DMS153 (cell line): ENCODE measurements around the gene MRM2.

Experiments used
- DNase-seq: peaks from one replicate; lab custom pipeline; 2025; lab: John Stamatoyannopoulos, UW

Gene MRM2

DNA sequence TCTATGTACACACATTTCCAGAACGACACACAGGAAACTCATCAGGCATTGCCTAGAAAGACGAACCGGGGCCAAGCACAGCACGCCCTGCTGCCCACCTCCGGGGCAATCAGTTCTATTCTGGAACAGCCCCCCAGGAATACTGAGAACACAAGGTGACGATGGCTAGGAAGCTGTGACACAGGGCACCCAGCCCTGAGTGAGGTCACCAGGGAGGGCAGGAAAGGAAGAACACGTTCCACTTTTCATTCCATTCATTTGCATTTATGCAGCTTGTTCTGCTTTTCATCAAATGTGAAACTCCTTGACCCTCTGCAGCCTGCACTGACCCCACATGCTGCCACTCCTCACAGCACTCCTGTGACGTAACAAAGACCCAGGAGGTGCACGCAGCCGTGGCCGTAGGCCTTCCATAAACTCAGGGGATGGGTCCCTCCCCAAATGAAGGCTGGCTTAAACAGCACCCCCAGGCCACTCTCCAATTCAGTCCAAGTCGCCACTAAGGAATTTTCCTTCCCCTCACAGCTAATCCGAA lies 38.2 kb downstream of the MRM2 start:
- no peak for DNase-seq

DNA sequence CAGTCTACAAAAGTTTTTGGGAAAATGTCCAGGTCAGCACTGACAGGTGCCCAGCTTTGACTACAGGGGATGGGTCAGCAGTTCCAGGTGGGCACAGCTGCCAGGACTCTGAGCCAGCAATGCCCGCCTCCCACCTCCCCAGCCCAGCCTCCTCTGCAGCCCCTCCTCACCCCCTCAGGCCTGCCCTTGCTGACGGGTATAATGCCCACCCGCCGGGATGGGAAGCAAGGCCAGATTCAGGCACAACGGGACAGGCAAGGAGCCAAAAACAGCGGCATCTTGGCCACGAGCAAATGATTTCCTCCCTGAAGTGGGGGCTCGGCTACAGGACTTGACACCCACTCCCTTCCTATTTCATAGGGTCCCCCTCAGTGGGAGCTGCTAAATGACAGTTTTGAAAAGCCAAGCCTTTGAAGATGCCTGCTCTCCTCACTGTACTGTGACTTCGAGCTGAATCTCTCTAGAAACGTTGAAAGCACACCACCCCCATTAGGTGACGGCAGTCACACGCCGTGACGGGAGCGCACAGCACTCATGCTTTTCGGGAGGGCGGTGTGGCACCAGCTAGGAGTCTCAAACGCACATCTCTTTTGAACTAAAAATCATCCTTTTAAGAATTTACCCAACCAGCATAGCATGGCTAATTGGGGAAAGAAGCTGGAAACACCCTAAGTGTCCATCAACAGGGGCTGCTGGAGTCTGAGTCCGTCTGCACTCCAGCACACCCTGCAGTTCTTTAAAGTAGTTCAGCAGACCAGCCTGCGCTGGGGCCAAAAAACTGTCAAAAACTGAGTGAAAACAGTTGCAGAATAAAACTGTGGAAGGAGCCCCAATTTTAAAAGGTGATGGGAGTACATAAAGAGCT lies 38.9 kb downstream of the MRM2 start:
- DNase-seq: no peak

DNA sequence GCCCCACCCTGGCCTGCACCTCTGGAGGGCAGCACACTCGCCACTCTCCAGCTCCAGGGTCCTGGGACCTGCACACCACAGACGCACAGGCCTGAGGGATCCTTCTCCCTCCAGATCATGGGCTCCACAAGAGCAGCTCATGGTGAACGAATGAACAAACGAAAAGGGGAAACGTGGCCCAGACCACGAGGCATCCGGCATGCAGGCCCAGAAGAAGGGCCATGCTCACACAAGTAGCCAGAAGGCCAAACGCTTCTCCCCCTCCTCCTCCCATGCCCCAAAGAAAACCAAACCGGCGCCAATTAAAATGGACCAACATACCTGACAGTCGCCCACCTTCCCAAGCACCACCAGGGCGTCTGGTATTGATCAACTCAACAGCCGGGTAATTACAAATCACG lies 39.6 kb downstream of the MRM2 start:
- no peak for DNase-seq

DNA sequence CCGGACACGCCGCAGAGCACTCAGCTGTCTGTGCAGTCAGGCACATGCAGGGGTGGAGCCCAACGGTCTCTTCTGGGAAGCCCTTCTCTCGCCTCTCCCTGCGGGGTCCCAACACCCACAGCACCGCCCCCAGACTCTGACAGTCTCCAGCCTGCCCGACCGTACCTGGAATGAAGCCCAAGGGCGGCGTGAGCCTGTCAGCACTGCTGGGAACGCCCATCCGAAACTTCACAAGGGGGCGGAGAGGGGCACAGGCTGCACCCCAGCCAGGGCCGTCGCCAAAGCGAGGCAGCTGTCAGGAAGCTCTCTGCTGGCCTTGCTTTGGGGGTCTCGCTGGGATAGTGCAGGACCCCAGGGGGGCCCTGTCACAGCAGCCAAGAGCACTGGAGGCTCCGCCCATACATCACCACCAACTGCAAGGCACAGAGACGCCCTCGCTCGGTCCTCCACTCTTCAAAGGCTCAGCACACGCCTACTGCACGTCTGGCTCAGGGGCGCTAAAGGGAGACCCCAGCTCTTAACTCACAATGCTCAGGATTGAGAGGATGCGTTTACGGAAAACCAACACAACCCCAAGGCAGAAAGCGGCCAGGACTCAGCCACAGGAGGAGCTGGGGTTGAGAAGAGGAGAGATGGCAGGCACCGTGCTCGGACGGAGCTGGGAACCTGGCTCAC lies 40.2 kb downstream of the MRM2 start:
- DNase-seq: no peak

DNA sequence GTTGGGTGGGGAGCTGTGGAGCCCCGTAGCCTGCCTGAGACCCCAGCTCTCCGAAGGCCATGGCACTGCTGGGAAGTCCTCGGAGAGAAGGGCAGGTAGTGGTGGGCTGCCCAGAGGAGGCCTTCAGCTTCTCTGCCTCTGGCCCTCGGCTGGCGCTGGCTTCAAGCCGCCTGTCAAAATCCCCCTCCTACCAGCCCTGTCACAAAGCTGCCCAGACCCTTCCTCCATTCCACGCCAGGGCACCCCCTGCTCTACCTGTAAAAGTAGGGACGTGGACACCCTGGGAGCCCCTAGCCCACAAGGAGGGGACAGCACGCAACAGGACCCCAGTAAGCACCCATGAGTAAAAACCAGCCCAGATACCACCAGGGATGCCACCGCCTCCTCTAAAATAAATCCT lies 40.9 kb downstream of the MRM2 start:
- DNase-seq: no peak

DNA sequence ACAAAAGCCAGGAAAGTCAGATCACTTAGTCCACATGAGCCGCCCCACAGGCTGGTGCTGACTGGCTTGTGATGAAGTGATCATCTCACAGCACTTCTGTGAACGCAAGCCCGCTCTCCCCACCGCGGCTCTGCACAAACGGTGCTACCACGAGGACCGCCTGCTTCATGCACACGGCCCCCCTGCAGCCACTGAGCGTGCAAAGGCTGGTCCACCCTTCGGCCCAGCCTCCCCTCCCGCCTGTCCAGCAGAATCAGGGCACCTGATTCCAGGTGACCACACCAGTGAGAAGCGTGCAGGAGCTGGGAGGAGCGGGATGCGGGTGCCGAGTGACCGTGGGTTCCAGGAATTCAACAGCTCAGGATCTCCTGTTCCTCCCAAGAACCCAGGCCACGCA lies 41.4 kb downstream of the MRM2 start:
- no peak for DNase-seq

DNA sequence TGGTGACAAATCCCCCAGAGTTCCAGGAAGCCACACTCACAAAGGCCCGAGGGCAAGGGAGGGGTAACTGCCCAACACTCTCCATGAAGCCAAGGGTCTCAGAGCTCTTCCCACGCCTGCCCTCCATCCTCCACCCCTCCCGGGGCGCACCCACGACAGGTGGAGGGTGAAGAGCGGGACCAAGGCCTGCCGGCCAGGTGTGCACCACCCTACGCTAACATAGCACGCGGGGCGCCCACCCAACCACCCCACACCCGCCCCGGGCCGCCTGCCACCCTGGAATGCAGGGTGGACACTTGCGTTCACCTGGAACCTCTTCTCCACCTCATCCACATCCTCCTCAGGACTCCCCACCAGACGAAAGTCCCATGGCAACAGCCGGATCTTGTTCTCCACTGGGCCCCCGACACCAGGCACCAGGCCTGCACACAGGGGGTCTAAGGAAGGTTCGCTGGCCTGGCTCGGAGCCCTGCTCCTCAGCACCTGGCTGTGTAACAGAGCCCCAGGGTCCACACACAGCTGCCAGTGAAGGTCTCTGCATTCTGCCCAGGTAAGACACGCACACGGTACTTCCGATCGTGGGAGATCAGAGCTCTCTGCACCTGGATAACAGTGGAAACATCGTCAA lies 41.9 kb downstream of the MRM2 start:
- DNase-seq: no peak

DNA sequence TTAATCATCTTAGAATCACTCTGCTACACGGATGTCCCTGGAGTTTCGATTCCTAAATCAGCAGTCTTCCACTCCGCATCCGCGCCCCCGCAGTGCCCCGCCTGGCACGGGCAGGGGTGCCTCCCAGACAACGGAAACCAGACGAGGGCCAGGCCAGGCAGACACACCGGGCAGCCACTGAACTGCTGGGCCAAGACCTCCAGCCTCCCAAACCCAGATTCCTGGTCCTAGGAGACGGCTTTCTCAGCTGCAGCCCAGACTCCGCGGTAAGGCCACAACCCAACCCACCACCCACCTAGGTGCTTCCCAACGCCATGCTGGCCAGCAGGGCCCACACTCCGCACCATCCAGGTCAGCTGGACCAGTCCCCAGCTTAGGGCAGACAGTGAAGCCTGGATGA lies 42.5 kb downstream of the MRM2 start:
- DNase-seq: no peak

DNA sequence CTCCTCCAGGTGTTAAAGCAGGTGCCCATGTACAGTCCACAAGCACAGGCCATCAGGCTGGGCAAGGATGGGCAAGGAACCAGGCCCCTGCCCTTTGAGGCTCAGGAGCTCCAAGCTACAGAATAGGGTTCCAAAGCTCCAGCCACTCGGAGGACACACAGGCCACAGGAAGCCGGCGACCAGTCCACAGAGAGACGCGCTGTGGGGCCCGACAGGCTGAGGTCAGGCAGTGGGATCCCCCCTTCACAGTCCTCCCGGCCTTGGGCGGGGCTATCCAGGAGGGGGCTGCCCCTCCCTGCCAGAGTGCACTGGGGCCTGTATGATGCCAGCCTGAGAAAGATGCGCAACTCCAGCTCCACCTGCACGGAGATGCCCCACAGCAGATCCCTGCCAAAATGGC lies 43.2 kb downstream of the MRM2 start:
- no peak for DNase-seq

DNA sequence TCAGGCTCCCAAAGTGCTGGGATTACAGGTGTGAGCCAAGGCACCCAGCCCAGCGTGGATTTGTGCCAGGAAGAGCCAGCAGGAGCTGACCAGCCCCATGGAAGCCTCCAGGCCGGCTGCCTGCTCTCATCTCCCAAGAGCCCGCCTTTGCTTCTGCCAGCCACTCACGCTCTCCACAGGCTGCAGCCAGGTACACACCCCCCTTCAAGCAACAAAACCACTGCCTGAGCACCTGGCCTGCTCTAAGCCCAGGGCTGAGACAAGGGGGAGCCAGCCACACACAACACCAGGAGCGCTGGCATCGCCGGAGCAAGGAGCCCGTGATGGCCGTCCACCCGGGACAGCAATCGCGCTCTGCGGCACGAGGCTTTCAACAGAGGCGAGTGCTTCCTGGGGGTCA lies 43.8 kb downstream of the MRM2 start:
- peak; percentile 94 for DNase-seq

DNA sequence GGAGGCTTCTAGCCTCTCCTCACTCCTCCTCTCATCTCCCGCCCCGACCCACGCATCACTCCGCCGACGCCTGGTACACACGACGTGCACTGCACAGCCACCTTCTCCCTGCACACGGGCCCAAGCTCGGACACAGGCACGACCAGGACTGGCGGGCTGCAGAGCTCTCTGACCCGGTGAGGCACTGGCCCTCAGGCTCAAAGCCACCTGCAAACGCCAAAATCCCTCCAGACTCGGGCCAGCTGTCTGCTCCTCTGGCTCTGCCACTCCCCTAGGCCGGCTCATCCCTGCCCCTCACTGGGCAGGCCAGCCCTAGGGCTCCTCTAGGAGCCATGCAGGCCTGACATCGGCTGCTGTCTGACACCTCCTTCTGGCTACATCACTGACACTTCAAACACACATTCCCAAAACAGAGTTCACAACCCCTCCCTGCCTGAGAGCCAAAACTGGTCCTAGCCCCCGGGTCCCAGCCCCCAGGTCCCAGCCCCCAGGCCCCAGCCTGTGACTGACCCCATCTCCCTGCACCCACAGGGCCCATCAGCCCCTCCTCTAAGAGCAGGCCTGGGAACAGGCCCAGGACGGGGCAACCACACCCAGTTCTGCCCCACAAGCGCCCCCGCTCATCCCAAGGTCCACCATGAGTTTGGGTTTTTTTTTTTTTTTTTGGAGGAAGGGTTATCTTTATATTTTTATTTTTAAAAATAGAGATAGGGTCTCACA lies 44.4 kb downstream of the MRM2 start:
- no peak for DNase-seq

DNA sequence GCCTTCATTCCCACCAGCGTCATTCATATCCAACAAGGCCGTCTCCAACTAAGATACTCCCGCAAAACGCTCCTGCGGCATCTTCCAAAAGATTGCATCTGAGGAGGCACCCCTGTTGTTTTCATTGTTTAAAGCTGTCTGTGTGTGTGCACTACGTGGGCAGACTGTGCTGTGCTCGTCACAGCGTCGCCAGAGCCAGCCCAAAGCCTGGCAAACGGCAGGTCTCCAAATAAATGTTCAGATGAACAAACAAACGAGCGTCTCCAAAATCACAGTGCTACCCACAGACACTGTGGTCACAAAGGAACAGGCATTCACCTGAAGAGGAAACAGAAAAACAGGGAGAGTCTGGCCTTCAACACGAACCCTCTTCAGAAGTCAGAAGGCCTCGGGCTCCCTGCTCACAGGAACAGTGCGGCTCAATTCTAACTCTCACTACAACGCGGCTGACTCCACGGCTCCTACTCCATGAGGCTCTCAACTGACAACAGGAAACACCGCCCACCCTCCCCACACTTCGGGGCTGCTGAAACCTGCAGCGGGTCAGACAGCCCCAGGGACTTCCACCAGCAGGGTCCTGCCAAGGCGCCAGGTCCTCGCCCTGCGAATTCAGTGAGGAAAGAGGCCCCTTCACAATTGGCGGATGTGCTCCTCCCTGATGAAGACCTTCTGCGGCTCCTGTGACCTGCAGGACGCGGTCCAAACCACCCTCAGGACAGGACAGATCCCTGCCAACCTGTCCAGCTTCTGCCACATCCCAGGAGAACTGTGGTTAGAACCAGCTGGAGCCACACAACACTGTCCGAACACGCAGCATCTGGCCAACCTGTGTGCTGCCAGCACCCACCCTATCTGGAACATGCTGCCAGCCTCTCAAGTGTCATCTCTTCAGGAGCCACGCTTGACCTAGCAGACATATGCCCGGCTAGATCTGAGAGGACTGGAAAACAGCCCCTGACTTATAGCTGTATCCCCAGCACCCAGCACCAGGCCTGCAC lies 45.3 kb downstream of the MRM2 start:
- DNase-seq: peak; percentile 60

DNA sequence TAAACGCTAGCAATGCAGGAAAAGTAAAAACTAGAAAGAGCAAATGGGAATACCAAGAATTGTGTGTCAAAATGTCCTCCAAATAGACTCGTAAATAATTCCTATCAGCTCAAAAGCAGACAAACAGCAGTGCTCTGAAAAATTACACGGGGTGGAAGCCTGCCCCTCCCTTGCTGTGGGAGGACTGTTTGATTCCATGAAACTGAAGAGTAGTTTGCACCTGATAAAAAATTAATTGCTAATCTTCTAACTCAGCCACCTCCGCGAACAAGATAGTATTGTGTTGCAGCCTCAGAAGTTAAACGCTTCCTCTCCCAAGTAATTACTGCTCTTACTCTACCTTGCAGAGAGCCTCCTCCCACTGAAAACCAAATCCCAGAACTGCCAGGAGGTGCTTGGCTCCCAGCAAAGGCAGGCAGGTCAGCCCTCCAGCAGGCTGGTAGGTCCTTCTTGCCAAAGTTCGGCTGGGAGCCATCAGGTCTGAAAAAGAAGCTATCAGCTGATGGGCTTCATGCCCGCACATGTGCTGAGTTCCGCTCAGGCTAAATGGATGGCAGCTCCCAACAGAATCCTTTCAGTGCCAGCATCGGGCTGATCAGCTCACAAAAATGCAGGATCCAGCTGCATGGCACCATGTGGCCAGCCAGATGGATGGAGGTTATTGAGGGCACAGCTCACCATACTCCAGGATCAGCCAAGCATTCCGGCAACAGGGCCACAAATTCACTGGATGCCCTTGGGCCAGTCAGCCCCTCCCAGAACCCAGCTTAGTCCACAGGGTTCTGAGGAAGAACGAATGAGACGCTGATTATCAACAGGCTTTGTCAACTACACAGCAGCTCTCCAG lies 46.4 kb downstream of the MRM2 start:
- DNase-seq: no peak

DNA sequence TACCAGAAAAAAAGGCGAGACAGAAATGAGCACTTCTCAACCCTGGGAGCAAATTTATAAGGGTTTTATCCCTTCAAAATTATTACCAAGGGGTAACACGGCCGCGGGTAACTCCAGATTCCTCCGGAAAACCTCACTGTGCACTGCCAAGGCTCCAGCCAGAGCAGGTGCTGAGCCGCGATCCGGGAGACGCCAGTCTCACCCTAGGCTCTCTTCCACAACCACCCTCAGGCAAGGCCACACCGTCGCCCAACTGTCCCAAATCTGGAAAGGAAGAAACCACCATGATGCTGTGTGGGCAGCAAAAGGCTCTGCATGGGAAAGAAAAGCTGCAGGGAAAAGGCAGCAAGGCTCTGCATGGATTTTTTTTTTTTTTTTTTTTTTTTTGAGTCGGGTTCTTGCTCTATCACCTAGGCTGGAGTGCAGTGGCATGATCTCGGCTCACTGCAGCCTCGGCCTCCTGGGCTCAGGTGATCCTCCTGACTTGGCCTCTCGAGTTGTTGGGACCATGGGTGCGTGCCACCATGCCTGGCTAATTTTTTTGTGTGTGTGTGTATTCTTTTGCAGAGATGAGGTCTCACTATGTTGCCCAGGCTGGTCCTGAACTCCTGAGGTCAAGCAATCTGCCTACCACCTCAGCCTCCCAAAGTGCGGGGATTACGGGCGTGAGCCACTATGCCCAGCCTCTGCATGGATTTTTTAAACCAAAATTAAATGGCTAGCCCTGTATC lies 48.3 kb downstream of the MRM2 start:
- peak; percentile 54 for DNase-seq

DNA sequence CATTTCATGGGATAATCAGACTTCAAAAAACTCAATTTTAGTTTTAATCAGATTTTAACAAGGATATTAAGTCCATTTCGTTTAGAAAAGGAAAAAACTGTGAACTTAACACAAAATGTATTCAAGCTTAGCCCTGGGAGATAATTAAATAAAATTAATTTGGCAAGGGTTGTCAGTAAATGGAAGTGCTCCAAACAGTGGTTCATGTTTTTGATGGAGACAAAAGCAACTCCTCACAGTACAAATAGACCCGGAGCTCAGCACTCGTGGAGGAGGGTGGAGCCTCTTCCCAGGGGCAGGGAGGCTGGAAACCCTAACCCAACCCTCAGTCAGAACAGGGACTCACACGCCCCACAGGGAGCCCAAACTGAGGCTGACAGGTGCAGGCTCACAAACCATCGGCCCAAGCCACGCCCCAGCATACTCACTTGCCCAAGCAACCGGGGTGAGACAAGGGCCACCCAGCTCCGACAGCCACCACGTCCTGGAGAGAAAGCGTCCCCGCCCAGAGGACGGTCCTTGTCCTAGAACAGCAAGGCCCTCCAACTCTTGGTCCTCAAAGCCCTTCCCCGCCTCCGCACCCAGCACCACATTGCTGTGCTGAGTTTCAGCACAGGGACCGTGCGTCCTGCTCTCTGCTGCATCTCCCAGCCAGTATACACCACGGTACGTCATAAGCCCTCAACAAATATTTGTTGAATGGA lies 49.0 kb downstream of the MRM2 start:
- peak; percentile 95 for DNase-seq

DNA sequence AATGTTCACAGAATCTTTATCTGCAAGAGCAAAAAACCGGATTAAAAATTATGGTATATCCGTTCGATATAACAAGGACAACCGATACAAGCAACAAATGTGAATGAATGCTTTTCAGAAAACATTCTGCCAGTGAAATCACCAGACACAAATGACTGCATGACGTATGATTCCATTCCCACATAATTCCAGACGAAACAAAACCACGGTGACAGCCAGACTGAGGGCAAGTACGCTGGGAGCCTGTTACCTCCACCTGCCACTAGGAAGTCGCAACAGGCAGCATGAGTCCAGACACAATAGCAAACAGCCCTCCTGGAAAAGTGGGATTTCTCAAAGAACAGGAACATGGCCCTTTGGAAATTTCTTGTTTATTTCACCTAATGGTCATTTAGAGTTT lies 51.0 kb downstream of the MRM2 start:
- DNase-seq: peak; percentile 83

DNA sequence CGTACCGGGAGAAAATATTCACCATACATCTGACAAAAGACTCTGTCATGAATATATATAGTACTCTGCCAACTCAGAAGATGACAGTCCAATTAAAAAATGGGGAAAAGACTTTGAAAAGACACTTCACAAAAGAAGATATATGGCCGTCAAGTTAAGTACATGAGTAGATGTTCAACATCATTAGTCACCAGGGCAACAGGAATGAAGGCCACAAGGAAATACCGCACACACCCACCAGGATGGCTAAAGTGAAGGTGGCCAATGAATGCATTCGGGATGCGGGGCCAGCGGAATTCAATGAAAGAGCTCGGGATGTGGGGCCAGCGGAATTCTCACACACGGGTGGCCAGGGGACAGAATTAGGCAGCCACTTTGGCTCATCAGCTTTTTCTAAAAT lies 51.5 kb downstream of the MRM2 start:
- DNase-seq: peak; percentile 83

DNA sequence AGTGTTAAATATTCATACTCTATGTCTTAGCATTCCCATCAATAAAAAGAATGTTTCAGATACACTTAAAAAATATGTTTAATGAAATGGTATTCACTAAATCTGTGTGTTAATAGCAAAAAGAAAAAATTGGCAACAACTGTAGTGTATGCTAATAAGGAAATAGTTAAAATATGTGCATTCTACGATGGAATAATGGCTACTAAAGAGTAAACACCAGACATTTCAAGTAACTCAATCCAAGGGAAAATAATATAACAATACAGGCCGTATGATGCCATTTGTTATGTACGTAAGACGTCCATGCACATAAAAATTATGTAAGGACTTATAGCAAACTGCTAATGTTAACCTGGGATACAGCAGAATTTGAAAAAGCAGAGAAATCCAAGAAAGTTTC lies 55.8 kb downstream of the MRM2 start:
- DNase-seq: no peak

DNA sequence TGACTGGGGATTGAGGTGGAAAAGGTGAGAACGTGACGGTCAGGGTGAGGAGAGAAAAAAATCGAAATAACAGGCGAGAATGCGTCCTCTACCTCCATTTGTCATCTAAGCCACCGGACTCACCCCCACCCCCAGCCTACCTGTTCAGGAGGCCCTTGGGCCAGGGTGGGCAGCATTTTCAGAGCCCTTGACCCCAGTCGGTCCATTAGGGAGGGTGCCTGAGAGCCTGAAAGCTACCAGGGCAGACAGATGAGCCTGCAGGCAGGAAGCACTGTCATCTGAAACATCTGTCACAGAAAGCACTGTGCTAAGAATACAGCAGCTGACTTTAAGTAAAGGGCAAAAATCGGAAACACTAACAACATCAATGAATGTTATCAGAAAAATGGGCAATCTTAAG lies 56.3 kb downstream of the MRM2 start:
- no peak for DNase-seq
